GM06990 (cell line): ENCODE results near the gene ATP2A2.
A peak's percentile ranks its signal among the peaks of the same experiment; 100 is the strongest.

Source experiments
- DNase-seq: peaks from one replicate; pipeline ENCODE4 v3.0.0-alpha.2; 2011; ENCODE audit not compliant: insufficient read length; ENCODE audit errors: extremely low read depth
- H3K27me3 ChIP-seq: replicated peaks from 2 replicates; pipeline ENCODE4 v1.6.0; 2011; ENCODE audit warnings: low read length; ENCODE audit not compliant: control insufficient read depth, insufficient read depth
- H3K36me3 ChIP-seq: 2 replicates; pipeline ENCODE4 v1.5.1; 2011; ENCODE audit warnings: low read length; ENCODE audit not compliant: control insufficient read depth, insufficient read depth
- H3K4me3 ChIP-seq: replicated peaks from 2 replicates; pipeline ENCODE4 v1.5.1; 2011; ENCODE audit warnings: low read depth, mild to moderate bottlenecking, control low read depth, low read length
- TF ChIP-seq, protein P1 (sequence below): IDR thresholded peaks from 2 replicates; pipeline ENCODE4 v1.5.1; 2011; ENCODE audit warnings: low read length, control low read depth, mild to moderate bottlenecking, inconsistent platforms; ENCODE audit not compliant: insufficient read depth, poor library complexity, severe bottlenecking

Gene ATP2A2

GRCh38 chr12:110243227-110243626, 37.8 kb upstream of the ATP2A2 start:
- Histone ChIP-seq H3K4me3 (no peak overlapping the region), H3K27me3 (no peaks in the 10 kb centered on the region), H3K36me3 (no peaks in the 10 kb centered on the region)
- TF ChIP-seq, protein P1, sequence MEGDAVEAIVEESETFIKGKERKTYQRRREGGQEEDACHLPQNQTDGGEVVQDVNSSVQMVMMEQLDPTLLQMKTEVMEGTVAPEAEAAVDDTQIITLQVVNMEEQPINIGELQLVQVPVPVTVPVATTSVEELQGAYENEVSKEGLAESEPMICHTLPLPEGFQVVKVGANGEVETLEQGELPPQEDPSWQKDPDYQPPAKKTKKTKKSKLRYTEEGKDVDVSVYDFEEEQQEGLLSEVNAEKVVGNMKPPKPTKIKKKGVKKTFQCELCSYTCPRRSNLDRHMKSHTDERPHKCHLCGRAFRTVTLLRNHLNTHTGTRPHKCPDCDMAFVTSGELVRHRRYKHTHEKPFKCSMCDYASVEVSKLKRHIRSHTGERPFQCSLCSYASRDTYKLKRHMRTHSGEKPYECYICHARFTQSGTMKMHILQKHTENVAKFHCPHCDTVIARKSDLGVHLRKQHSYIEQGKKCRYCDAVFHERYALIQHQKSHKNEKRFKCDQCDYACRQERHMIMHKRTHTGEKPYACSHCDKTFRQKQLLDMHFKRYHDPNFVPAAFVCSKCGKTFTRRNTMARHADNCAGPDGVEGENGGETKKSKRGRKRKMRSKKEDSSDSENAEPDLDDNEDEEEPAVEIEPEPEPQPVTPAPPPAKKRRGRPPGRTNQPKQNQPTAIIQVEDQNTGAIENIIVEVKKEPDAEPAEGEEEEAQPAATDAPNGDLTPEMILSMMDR: no peak
- no peak for DNase-seq

DNA sequence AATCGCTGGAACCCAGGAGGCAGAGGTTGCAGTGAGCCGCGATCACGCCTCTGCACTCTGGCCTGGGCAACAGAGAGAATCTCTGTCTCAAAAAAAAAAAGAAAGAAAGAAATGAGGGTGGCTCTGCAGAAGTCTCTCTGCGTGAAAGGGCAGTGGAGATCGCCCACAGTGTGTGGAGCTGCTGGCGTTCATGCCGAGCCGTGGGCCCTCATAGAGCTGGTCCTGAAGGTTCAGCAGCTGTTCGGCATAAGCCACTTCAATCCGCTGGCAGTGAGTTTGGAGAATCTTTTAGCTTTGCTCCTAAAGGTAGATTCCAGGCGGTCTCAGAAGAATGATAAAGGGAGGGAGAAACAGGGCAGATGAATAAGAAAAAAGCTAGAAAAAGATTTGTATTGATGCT, 36.7 kb upstream of the ATP2A2 start:
- Histone ChIP-seq H3K27me3 (no peaks in the 10 kb centered on the region), H3K36me3 (no peaks in the 10 kb centered on the region), H3K4me3 (no peak overlapping the region)
- DNase-seq: no peak
- TF ChIP-seq, protein P1: no peak

DNA sequence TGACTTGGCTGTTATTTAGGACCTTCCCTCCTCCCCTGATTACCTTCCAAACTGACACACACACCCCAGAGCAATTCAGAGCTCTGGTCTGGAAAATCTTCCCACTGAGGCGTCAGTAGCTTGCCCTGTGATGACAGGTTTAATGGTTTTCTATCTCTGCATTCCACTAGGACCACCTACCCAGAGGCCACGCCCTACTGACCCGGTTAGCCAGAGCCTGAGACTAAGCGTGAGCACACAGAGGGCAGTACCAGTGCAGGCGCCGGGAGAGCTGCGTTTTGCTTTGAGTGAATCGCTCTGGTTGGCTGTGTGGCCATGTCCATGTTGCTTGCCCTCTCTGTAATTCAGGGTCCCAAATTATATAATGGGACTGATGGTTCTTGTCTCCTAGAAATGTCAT, 36.2 kb upstream of the ATP2A2 start:
- DNase-seq: no peak

DNA sequence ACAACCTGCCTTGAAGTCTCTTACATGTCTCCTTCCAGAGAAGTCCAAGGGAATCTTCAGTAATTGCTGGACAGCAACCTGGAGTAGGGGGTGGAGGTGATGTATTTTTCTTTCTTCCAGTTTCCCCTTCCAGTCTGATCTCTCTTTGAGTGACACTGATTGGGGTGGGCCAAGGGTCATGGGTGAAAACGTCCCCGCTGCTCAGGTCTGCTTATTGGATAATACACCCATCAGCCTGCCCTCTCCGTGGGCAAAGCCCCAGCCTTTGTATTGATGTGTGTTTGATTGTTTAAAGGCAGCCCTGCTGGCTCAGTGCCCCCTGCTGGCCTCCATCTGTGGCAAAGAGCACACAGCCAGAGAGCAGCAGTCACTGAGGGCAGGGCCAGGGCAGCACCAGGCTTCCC, 35.7 kb upstream of the ATP2A2 start:
- H3K27me3 ChIP-seq: no peaks in the 10 kb centered on the region
- DNase-seq: peak; percentile 33
- no peak overlapping the region for H3K4me3 ChIP-seq
- H3K36me3 ChIP-seq: no peaks in the 10 kb centered on the region
- TF ChIP-seq, protein P1: peak; percentile 87

More for the DNA sequence above, 36.2 kb upstream of the ATP2A2 start:
- Histone ChIP-seq H3K27me3 (no peaks in the 10 kb centered on the region), H3K4me3 (no peak overlapping the region), H3K36me3 (no peaks in the 10 kb centered on the region)
- TF ChIP-seq, protein P1: no peak

GRCh38 chr12:110246636-110247339, 34.3 kb upstream of the ATP2A2 start:
- Histone ChIP-seq H3K36me3 (no peaks in the 10 kb centered on the region), H3K27me3 (no peaks in the 10 kb centered on the region), H3K4me3 (no peak overlapping the region)
- no peak for DNase-seq
- TF ChIP-seq, protein P1: no peak
